HG02798 (cell line): ENCODE measurements around the gene ATP8B4.
"Not testable (repeated sequence)": the region's sequence is repeated elsewhere in the genome, so short reads cannot be mapped to it uniquely, and the experiment has no call there.

Source experiments
- ATAC-seq: cut with Tn5 transposase; IDR thresholded peaks from one replicate; pipeline ENCODE4 v1.9.1; 2021; ENCODE audit warnings: mild to moderate bottlenecking; ENCODE audit not compliant: unreplicated experiment, poor library complexity

Gene ATP8B4

DNA sequence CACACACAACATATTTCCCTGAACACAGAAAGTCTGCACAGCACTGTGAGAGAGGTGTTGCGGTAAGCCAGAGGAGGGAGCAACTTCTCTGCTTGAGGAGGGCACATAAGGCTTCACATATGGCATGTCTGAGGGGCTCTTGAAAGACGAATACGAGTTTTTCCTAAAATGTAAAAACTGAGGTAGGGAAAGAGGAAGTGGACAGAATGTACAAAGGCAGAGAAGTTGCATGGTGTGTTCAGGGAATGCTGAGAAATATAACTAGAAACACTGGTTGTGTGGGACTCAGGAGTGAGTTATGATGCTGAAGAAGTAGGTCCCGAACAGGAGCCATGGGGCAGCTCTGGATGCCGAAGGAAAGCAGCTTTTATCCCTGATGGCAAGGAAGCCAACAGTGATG, 22.8 kb upstream of the ATP8B4 start:
- no peak for ATAC-seq

DNA sequence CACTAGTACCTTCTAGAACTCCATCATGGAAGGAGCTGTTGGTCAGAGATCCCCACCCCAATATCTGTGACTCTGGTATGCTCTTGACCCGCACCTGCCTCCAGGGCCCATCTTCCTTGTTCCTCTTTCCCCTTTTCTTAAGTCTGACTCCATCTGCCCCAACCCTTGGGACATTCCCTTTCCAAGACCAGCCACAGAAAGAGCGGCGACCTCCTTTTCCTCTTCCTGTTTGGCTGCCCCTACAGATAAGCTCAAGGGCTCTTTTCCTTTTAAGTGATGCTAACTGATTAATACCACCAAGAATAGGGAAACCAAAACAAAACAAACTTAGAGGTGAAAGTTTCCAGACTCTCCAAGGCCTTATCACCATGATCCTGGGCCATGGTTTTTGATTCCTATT, 21.9 kb upstream of the ATP8B4 start:
- ATAC-seq, result no peak

DNA sequence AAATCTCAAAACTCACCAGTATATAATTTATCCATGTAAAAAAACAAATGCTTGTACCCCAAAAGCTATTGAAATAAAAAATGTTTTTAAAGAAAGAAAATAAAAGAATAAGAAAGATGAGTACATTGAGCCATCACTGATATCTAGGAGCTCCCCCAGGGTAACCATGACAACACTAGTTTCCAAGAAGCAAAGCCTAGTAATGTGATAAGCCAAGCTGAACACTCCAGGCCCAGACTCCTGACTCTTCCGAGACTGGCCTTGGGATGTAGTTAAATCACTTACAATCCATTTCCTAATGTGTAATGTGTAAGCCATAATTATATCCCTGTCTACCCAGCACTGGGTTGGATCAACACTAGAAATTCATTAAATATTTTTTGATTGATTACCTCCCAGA, 21.1 kb upstream of the ATP8B4 start:
- ATAC-seq, result no peak

DNA sequence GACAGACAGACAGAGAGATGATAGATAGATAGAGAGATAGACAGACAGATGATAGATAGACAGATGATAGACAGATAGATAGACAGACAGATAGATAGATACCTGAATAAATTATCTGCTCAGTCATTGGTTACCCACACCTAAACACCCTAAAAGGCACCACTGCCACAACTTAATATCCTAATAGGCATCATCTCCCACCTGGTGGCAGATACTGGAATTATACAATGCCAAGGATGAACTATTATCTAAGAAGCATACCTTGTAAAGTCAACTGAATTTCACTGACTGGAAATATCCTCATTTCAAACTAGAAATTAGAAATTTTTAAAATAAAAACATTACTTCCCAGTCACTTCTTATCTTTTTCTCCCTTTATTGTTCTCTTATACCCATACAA, 19.4 kb upstream of the ATP8B4 start:
- no peak for ATAC-seq

DNA sequence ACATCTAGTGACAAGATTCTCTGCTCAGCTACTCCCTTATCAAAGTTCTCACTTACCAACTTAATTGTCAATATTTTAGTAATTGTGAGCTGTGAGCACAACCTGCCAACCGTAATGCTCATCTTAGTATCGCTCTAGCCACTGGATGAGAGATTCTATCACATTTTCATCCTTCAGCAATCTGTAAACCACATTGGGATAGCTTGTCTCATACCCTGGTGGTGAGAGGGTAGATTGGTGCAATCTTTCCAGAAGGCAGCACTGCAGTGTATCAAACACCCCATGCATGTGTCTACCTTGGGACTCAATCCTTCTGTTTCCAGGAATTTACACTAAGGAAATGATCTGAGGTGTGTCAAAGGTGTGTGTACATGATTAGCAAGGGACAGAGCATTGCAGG, 18.9 kb upstream of the ATP8B4 start:
- no peak for ATAC-seq

DNA sequence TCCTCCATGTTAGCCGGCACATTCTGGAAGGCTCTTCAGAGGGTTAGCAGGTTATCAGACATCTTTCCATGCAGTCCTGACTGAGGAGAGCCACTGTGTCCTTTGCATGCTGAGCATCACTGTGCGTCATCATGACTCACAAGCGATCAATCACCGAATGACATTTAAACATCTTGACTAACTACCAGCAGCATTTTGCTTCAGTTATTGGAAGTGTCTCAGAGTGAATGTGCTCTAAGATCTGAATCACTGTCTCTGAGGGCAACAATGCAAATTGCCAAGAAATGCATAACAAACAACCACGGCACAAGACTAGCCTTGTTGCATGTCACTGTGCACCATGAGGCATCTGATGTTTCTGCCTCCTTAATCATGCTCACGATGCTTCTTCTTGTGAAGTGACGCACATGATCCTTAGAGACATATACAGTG, 18.3 kb upstream of the ATP8B4 start:
- ATAC-seq, result no peak

DNA sequence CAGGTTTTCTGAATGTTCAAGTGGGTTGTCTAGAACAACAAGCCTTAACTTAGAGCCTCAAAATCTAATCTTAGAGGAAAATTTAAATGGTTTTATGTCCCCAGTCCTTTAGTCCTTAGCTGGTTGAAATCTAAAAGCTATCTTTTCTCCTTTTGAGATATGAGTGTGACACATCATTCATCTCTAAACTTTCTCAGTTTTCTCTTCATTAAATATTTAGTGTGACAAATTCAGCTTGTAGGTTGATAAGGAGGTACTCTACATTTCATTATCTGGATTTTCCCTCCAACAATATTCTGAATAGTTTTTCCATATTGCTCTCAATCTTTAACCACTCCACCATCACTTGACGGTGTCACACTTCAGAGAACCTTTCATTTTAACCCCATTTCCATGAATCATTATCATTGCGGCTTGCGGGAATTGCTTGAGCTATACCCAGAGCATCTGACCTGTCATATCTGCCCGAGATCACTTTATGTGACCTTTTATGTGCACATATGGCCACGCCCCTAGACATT, 16.1 kb upstream of the ATP8B4 start:
- ATAC-seq, result peak; percentile 65

DNA sequence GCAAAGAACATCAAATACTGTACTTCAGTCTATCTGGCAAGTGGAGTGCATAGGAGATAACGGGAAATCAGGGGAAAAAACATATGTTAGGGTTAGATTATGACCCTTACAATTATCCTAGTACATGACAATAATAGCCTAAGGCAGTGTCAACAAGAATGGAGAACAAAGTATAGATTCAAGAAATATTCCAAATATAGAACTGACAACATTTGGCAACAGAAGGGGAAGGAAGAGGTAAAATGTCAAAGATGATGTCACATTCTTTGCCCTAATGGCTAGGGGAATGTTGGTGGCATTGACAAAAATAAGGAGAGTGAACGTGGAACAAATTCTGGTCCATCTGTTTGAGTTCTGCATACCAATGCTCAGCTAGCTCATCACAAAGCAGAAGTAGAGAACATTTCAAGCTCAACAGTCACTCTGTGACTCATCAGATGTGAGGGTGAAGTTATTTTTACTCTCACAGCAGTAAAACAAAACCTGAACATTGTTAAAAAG, 15.5 kb upstream of the ATP8B4 start:
- peak; percentile 76 for ATAC-seq

DNA sequence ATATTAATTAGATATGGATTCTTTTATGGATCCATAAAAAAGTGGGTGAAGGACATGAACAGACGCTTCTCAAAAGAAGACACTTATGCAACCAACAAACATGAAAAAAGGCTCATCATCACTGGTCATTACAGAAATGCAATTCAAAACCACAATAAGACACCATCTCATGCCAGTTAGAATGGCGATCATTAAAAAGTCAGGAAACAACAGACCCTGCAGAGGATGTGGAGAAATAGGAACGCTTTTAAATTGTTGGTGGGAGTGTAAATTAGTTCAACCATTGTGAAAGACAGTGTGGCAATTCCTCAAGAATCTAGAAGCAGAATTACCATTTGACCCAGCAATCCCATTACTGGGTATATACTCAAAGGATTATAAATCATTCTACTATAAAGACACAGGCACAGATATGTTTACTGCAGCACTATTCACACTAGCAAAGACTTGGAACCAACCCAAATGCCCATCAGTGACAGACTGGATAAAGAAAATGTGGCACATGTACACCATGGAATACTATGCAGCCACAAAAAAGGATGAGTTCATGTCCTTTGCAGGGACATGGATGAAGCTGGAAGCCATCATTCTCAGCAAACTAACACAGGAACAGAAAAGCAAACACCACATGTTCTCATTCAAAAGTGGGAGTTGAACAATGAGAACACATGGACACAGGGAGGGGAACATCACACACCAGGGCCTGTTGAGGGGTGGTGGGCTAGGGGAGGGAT, 13.4 kb upstream of the ATP8B4 start:
- not testable (repeated sequence) for ATAC-seq

DNA sequence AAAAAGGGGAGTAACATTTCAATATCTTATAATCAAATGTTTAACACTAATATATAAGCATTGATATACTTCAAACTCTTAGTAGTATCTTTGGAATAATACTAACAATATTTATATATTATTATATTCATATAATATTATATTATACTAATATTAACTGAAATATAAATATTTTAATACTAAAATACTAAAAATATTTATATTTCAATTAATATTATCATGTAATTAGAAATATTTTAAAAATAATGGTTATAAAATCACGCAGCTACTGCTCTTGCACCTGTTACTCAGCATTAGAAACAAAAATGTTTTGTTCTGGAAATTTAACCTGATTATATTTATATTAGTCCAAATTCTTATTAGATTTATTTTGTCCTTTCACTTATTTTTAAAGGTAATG, 12.6 kb upstream of the ATP8B4 start:
- ATAC-seq, result no peak

DNA sequence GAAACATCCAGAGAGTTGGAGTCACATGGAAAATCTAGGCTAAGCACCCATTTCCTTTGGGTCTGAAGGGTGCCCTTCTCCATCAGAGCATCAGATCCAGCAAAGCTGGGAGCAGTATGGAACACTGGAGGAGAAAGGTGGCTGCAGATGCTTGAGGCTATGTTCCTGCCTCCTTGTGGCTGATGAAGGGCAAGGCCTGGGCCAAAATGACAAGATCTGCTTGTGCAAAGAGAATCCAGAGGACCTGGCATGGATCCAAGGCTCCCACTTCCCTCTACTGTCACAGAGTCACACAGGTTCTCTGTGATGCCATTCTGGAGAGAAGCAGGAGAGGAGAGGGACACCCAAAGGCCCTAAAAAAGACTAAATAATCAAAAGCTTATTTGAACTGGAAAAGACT, 9.2 kb upstream of the ATP8B4 start:
- no peak for ATAC-seq

DNA sequence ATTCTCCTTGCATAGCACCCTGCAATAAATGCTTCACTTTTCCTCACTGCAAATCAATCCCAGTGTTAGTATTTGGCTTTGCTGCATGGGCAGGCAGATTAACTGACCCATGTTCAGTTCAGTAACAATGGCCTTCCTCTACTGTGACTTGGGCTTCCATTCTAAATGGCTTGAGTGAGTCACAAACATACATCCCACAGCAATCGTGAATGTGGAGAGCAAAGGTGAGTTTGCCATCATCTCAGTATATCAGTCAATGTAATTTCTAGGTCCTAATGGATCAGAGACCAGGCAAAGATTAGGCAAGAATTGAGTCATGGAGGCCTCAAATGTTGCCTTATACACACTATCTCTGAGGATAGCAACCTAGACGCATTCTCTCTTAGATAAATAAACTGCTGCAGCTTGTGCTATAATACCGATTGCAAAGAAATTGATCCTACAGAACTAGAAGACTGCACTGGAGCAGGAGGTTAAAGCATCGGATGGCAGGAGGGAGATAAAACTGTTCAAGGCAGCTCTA, 8.3 kb upstream of the ATP8B4 start:
- no peak for ATAC-seq

DNA sequence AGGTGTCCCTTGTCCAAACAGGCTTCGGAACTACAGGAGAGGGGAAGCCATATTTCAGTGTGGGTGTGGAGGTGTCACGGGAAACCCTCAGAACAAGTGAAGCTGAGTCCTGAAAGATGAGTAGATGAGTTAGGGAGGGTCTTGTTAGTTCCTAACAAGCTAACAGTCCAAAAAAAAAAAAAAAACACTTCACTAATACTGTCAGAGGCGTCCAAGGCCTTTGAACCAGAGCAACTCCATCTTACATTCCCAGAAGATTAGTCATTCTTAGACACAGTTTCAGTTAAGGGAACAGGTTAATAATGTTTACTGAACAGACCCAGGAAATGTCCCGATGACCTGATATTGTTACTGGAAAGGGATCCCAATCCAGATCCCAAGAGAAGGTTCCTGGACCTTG, 7.0 kb upstream of the ATP8B4 start:
- no peak for ATAC-seq

DNA sequence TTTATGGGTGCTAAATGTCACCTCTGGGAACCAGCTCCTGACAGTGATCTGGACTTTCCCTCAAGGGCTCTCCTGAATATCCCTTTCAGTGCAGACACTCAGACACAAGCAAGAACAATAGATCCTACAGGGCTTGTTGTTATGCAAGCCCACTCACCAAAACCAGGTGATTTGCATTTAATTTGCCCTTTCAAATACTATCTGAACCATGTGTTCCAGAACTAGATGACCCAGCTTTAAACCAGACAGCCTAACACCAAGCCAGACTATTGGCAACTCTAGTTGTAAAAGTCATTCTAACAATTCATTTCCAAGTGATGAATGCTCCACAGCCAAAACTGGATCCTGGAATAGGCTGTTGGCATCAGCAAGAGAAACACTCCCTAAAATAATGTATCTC, 5.6 kb upstream of the ATP8B4 start:
- no peak for ATAC-seq

DNA sequence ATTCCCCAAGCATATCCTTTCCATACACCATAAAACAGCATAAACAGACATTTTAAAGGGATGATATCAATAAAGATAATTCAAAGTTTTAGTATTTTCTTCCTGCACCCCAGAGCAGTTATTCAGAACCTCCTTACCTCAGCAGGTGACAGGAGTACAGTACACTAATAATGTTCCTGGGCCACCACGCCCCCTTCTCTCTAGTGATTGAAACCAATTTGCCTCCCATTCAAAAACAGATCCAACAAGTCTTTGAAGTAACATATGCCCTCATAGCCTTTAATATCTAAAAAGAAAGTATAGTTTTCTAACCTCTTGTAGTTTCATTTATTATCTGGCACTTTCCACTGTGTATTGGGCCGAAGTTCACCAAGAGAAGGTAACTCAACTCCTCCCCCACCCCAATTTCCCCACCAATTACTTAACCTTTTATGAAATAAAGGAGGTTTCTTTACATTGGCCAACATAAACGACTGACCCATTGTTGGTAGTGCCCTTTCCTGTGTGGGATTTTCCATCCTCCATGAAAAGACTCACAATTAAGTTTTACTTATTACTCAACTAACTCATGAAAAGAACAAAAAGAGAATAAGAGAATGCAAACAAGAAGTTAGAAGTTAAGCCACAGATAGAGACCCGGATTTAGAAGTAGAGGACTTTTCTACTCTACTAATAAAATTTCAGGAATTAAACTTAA, 5.0 kb upstream of the ATP8B4 start:
- no peak for ATAC-seq

DNA sequence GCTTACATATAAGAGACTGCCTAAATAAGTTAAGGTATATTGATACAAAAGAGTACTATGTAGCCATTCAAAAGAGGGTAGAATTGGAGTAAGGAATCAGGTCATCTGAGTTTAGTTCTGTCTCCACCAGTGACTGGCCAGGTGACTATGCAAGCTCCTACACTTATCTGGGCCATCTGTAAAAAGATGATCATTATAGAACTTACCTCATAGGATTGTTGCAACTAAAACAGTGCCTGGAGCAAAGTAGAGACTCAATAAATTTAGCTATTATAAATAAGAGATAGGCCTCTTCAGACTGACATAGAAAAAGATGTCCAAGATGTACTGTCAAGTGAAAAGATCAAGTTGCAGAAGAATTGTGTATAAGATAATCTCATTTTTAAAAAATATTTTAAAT, 1.7 kb upstream of the ATP8B4 start:
- ATAC-seq, result no peak

DNA sequence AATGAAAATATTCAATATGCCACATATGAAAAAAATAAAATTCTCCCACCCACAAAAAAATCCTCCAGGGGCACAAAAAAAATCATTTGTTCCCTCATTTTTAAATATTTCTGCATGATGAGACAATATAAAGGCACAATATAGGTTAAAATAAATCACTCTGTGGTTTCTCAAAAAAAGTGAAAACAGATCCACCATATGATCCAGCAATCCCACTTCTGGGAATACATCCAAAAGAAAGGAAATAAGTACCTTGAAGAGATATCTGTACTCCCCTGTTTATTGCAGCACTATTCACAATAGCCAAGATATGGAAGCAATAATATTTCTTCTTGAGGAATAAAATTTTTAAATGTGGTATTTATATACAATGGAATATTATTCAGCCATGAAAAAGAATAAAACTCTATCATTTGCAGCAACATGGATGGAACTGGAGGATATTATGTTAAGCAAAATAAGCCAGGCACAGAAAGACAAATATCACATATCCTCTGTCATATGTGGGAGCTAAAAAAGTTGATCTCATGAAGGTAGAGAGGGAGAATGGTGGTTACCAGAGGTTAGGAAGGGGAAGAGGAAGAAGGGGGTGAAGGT, 1.5 kb downstream of the ATP8B4 start:
- no peak for ATAC-seq

DNA sequence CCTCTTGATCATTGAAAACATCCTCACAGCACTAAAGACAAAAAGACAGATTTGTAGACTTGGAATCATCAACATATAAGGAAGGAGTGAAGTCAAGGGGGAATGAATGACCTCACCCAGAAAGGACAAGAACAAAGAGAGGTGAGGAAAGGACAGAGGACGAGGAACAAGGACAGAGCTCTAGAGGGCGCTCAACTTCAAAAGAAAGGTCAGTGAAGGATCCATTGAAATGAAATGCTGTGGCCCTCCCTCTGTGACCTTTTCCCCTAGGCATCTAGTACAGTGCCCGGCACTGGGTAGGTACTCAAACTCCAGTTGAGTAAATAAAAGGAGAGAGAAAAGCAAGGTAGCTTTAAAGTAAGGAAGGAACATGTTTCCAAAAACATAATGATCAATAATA, 2.6 kb downstream of the ATP8B4 start:
- peak; percentile 61 for ATAC-seq

DNA sequence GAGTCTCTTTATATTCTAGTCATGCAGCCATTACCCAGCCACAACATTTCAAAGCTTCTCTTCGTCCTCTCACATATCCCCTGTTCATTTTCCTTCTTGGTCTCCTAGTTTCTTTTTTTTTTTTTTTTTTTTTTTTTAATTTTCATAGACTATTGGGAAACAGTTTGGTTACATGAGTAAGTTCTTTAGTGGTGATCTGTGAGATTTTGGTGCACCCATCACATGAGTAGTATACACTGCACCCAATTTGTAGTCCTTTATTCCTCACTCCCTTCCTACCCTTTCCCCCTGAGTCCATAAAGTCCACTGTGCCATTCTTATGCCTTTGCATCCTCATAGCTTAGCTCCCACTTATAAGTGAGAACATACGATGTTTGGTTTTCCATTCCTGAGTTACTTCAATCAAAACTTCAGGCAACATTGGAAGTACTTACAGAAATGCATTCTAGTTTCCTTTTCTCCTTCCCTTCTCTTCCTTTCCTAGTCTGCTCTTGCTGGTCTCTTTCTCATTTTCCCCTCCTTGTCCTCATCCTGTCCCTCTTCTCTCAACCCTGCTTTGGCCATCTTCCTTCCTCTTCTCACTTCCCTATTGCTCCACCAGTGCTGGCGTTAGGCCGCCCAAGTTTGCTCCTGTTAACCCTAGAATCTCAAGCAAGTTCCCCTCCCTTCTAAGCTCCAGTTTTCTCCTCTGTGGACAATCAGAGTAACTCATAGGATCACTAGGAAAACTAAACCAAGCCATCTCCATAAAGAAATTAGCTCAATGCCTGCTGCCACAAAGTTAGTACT, 4.8 kb downstream of the ATP8B4 start:
- ATAC-seq, result no peak

DNA sequence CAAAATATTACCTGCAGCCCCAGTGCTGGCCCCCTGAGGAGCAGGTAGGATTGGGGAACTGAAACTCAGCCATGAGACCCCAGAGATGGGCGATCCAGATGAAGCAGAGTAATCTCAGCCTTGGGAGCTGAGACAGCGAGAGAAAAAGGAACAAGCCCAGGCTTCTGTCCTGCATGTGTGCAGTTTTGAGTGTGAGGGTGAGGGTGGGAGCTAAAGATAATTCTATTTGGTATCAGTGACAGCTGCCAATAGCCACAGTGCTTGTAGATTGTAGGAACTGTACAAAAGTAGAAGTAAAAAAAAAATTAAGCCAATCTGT, 5.9 kb downstream of the ATP8B4 start:
- ATAC-seq, result no peak
